ENCODE measurements around the gene PF4V1. TPM values are rescaled to one million over a fixed set of nuclear protein-coding genes. Genes with fewer than 3 reads are reported as not detected.

PF4V1 gene
- total RNA-seq, 4 donors from 2014 or later: not detected

GRCh38 chr4:73855406-73855805 is 2.3 kb downstream of the PF4V1 start:
- no peak for TF ChIP-seq CTCF (IDR thresholded peaks at IDR 0.05; ENCODE audit: low read depth)

- TF ChIP-seq CTCF (IDR thresholded peaks at IDR 0.05; ENCODE audit: low read depth): no peak
Observed at GRCh38 chr4:73856518-73856917, 3.4 kb downstream of the PF4V1 start.

- no peak for TF ChIP-seq CTCF (IDR thresholded peaks at IDR 0.05; ENCODE audit: low read depth)
Observed at GRCh38 chr4:73859614-73860088, 6.6 kb downstream of the PF4V1 start.

- no peak for TF ChIP-seq CTCF (IDR thresholded peaks at IDR 0.05; ENCODE audit: low read depth)
Observed at GRCh38 chr4:73860181-73860580, 7.1 kb downstream of the PF4V1 start.

GRCh38 chr4:73860917-73861316 is 7.8 kb downstream of the PF4V1 start:
- TF ChIP-seq CTCF (IDR thresholded peaks at IDR 0.05; ENCODE audit: low read depth): no peak

GRCh38 chr4:73862322-73862721 is 9.2 kb downstream of the PF4V1 start:
- TF ChIP-seq CTCF (IDR thresholded peaks at IDR 0.05; ENCODE audit: low read depth): no peak

- no peak for TF ChIP-seq CTCF (IDR thresholded peaks at IDR 0.05; ENCODE audit: low read depth)
Observed at GRCh38 chr4:73864365-73864764, 11.3 kb downstream of the PF4V1 start.

All from subcutaneous adipose tissue (tissue), 4 donors.